Spleen (tissue), 11 donors: Measurements from ENCODE around the gene C1orf159. TPM values are rescaled to one million over a fixed set of nuclear protein-coding genes. Genes with fewer than 3 reads are reported as not detected.

ENCODE experiments used
- DNase-seq: peaks from one replicate; pipeline ENCODE4 v3.0.0-alpha.2; 2020
- H3K27ac ChIP-seq, 8 donors: fragments of 200-600 bp; sonication (generic) in 7 of 8; 1 replicate in 4 of 8; 2 replicates in 4 of 8; pipeline versions ENCODE4 v1.5.0 to v1.8.0; 2016 to 2021; ENCODE audit warnings: inconsistent platforms in 4 of 8, mild to moderate bottlenecking in 4 of 8, moderate library complexity in 1 of 8
- H3K27me3 ChIP-seq, 7 donors: fragments of 200-600 bp; sonication (generic) in 6 of 7; replicated peaks in 1 of 7; 1 replicate in 4 of 7; 2 replicates in 3 of 7; pipeline versions ENCODE4 v1.5.0 to v1.8.0; 2016 to 2021; ENCODE audit warnings: inconsistent platforms in 3 of 7, mild to moderate bottlenecking in 1 of 7
- H3K36me3 ChIP-seq, 6 donors: fragments of 200-600 bp; sonication (generic) in 5 of 6; 1 replicate in 4 of 6; 2 replicates in 2 of 6; pipeline versions ENCODE4 v1.5.0 to v1.8.0; 2016 to 2021; ENCODE audit warnings: inconsistent platforms in 2 of 6
- H3K4me1 ChIP-seq, 6 donors: fragments of 200-600 bp; sonication (generic) in 5 of 6; 1 replicate in 3 of 6; 2 replicates in 3 of 6; pipeline versions ENCODE4 v1.5.0 to v1.8.0; 2016 to 2021; ENCODE audit warnings: inconsistent platforms in 3 of 6
- H3K4me3 ChIP-seq, 8 donors: fragments of 200-600 bp; sonication (generic) in 7 of 8; 1 replicate in 4 of 8; 2 replicates in 4 of 8; pipeline versions ENCODE4 v1.5.0 to v1.8.0; 2016 to 2021; ENCODE audit warnings: inconsistent platforms in 4 of 8, mild to moderate bottlenecking in 4 of 8, moderate library complexity in 2 of 8
- H3K9me3 ChIP-seq, 8 donors: fragments of 200-600 bp; sonication (generic) in 7 of 8; 1 replicate in 4 of 8; 2 replicates in 4 of 8; pipeline versions ENCODE4 v1.5.0 to v1.8.0; 2016 to 2021; ENCODE audit warnings: inconsistent platforms in 4 of 8
- CTCF ChIP-seq, 11 experiments: fragments of 200-600 bp in 7 of 11; fragments of 450-650 bp in 4 of 11; sonication (generic) in 4 of 11; IDR thresholded peaks in 8 of 11; conservative IDR thresholded peaks in 3 of 11; 1 replicate in 7 of 11; 2 replicates in 4 of 11; pipeline versions ENCODE4 v1.4.0 to v1.8.0; 2016 to 2021; ENCODE audit warnings: antibody characterized with exemption in 11 of 11, inconsistent platforms in 4 of 11, mild to moderate bottlenecking in 1 of 11
- POLR2A ChIP-seq, 3 donors: fragments of 450-650 bp; IDR thresholded peaks; one replicate each; pipeline ENCODE4 v1.5.1; 2017; ENCODE audit warnings: antibody characterized with exemption in 3 of 3, mild to moderate bottlenecking in 1 of 3
- POLR2AphosphoS5 ChIP-seq, 3 donors: sonication (generic); formaldehyde crosslinking; IDR thresholded peaks; one replicate each; pipeline ENCODE4 v1.5.1; 2017; ENCODE audit warnings: antibody characterized with exemption in 3 of 3
- WGBS, 5 donors: extraction: QIAGEN DNeasy Blood & Tissue Kit in 3 of 5; methylation state at CpG; one replicate each; pipeline versions ENCODE4 v1.1.5 to v1.1.7; 2013 to 2018; 5-methylcytosine and 5-hydroxymethylcytosine counted together
- intact Hi-C: fragments of 100-400 bp; cut with DNase I; formaldehyde crosslinking; loops from one replicate; pipeline ENCODE4 v1.15.0; 2023; ENCODE audit warnings: low total_unique reads
- polyA plus RNA-seq, 3 donors: library from polyadenylated mRNA; stranded (reverse); fragments of 200-250 nt; gene quantifications; one replicate each; pipeline ENCODE4 v1.2.1, GENCODE V29; 2013
- total RNA-seq, 7 donors: library from RNA; depleted of rRNA in 3 of 7; stranded (reverse); fragments of >200 nt in 3 of 7; fragmentation: NEBNext Ultra II Directional in 4 of 7; extraction: Animal tissue kit (Norgen Biotek cat#: 25700) in 4 of 7; gene quantifications; one replicate each; pipeline versions ENCODE4 v1.1.0 to v1.2.1, GENCODE V29; 2016 to 2021
- donor health status: healthy with polysubstance abuse.
- donor health status: DM: no; HTN: no; CAD: no; lungs with moderate emphysema.
- donor health status: DM: no; HTN: no; CAD: no.
- donor health status: Bipolar disorder and iron deficiency.
- donor health status: healthy.
- donor health status: DM: no; HTN: no; CAD: no.
- donor health status: DM: yes; HTN: yes; CAD: no.

C1orf159 gene
- total and polyA plus RNA-seq, 10 donors = 8.5 to 25.7 (median 18.8) TPM

GRCh38 chr1:1049318-1050165 lies 66.3 kb downstream of the C1orf159 start:
- 85 to 94% (median 91%) methylated on average over 13 to 57 of the region's 57 CpGs for WGBS, 5 donors
- no peak for TF ChIP-seq CTCF (IDR thresholded peaks at IDR 0.05 in 8 of 11, conservative IDR thresholded peaks at IDR 0.05 in 3 of 11)
- no peak for TF ChIP-seq POLR2A (IDR thresholded peaks at IDR 0.05)
- no peak for TF ChIP-seq POLR2AphosphoS5 (IDR thresholded peaks at IDR 0.05)
- Histone ChIP-seq H3K4me1 (no peaks in the 10 kb centered on the region), H3K36me3 (peaks cover 0 to 53% (median 3%) of the 10 kb centered on the region in 6 donors), H3K27me3 (no peaks in the 10 kb centered on the region), H3K9me3 (no peaks in the 10 kb centered on the region), H3K4me3 (no peak overlapping the region), H3K27ac (no peak overlapping the region)
- intact Hi-C loops = no loop called here
- DNase-seq = no peak

GRCh38 chr1:1048765-1049164 lies 67.1 kb downstream of the C1orf159 start:
- TF ChIP-seq CTCF (IDR thresholded peaks at IDR 0.05 in 8 of 11, conservative IDR thresholded peaks at IDR 0.05 in 3 of 11) (no peak), POLR2AphosphoS5 (IDR thresholded peaks at IDR 0.05) (no peak), POLR2A (IDR thresholded peaks at IDR 0.05) (no peak)
- Histone ChIP-seq H3K27ac (no peak overlapping the region), H3K9me3 (no peaks in the 10 kb centered on the region), H3K36me3 (peaks cover 0 to 55% (median 3%) of the 10 kb centered on the region in 6 donors), H3K4me1 (no peaks in the 10 kb centered on the region), H3K4me3 (no peak overlapping the region), H3K27me3 (no peaks in the 10 kb centered on the region)
- intact Hi-C loops = no loop called here
- DNase-seq = no peak
- WGBS, 5 donors = 89 to 96% (median 91%) methylated on average over 19 to 26 of the region's 28 CpGs

DNA sequence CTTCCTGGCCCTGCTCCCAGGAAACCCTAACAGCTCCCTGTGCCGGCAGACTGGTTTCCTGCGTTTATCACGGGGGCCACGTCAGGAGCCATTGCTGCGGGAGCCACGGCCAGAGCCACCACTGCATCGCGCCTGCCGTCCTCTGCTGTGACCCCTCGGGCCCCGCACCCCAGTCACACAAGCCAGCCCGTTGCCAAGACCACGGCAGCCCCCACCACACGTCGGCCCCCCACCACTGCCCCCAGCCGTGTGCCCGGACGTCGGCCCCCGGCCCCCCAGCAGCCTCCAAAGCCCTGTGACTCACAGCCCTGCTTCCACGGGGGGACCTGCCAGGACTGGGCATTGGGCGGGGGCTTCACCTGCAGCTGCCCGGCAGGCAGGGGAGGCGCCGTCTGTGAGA lies 67.9 kb downstream of the C1orf159 start:
- no peak overlapping the region for H3K4me3 ChIP-seq
- H3K36me3 ChIP-seq = peaks cover 0 to 58% (median 3%) of the 10 kb centered on the region in 6 donors
- DNase-seq = no peak
- 86 to 96% (median 89%) methylated on average over 9 to 25 of the region's 25 CpGs for WGBS, 5 donors
- H3K4me1 ChIP-seq = no peaks in the 10 kb centered on the region
- intact Hi-C loops = no loop called here
- H3K27ac ChIP-seq = no peak overlapping the region
- no peaks in the 10 kb centered on the region for H3K27me3 ChIP-seq
- TF ChIP-seq CTCF (IDR thresholded peaks at IDR 0.05 in 8 of 11, conservative IDR thresholded peaks at IDR 0.05 in 3 of 11) = no peak
- TF ChIP-seq POLR2A (IDR thresholded peaks at IDR 0.05) = no peak
- TF ChIP-seq POLR2AphosphoS5 (IDR thresholded peaks at IDR 0.05) = no peak
- peaks cover 0 to under 1% (median 0%) of the 10 kb centered on the region in 8 donors for H3K9me3 ChIP-seq

DNA sequence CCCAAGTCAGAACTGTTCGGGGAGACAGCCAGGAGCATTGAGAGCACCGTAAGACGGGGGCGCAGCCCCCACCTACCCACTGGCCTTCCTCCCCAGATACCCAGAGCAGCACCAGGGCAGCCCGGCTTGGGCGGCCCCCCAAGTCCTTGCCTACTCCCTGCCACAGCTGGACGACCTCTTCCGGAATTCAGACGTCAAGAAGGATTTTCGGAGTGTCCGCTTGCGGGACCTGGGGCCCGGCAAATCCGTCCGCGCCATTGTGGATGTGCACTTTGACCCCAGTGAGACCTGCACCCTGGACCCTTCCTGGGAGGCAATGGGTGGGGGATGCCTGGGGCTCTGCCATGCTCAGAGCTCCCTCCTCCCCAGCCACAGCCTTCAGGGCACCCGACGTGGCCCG lies 68.5 kb downstream of the C1orf159 start:
- peaks cover 0 to 58% (median 3%) of the 10 kb centered on the region in 6 donors for H3K36me3 ChIP-seq
- intact Hi-C loops = no loop called here

More for the DNA sequence above, 68.5 kb downstream of the C1orf159 start:
- no peaks in the 10 kb centered on the region for H3K27me3 ChIP-seq
- 86 to 94% (median 93%) methylated on average over 6 to 19 of the region's 19 CpGs for WGBS, 5 donors
- no peak for TF ChIP-seq POLR2AphosphoS5 (IDR thresholded peaks at IDR 0.05)
- TF ChIP-seq POLR2A (IDR thresholded peaks at IDR 0.05) = no peak
- no peak for TF ChIP-seq CTCF (IDR thresholded peaks at IDR 0.05 in 8 of 11, conservative IDR thresholded peaks at IDR 0.05 in 3 of 11)
- peaks cover 0 to 3% (median 0%) of the 10 kb centered on the region in 8 donors for H3K9me3 ChIP-seq
- no peak overlapping the region for H3K4me3 ChIP-seq
- DNase-seq = no peak
- H3K27ac ChIP-seq = no peak overlapping the region
- no peaks in the 10 kb centered on the region for H3K4me1 ChIP-seq
